ENCODE results near the gene ADCYAP1R1.

ADCYAP1R1 gene

GRCh38 chr7:31092606-31093005 is 40.5 kb downstream of the ADCYAP1R1 start:
- DNase-seq = no peak

GRCh38 chr7:31093282-31093681 is 41.2 kb downstream of the ADCYAP1R1 start:
- no peak for DNase-seq

GRCh38 chr7:31094271-31094670 is 42.2 kb downstream of the ADCYAP1R1 start:
- no peak for DNase-seq

- DNase-seq = no peak
Measured at GRCh38 chr7:31095286-31096197, 43.4 kb downstream of the ADCYAP1R1 start.

GRCh38 chr7:31096198-31096876 is 44.2 kb downstream of the ADCYAP1R1 start:
- DNase-seq = no peak

- DNase-seq = no peak
Measured at GRCh38 chr7:31096877-31097258, 44.8 kb downstream of the ADCYAP1R1 start.

GRCh38 chr7:31098642-31099360 is 46.7 kb downstream of the ADCYAP1R1 start:
- no peak for DNase-seq

- DNase-seq = no peak
Measured at GRCh38 chr7:31099451-31100444, 47.6 kb downstream of the ADCYAP1R1 start.

GRCh38 chr7:31100445-31100844 is 48.3 kb downstream of the ADCYAP1R1 start:
- no peak for DNase-seq

GRCh38 chr7:31100871-31101270 is 48.8 kb downstream of the ADCYAP1R1 start:
- no peak for DNase-seq

- no peak for DNase-seq
Measured at GRCh38 chr7:31101544-31101943, 49.4 kb downstream of the ADCYAP1R1 start.

GRCh38 chr7:31102151-31102972 is 50.3 kb downstream of the ADCYAP1R1 start:
- no peak for DNase-seq

- DNase-seq = no peak
Measured at GRCh38 chr7:31102973-31103850, 51.1 kb downstream of the ADCYAP1R1 start.

GRCh38 chr7:31104361-31105255 is 52.5 kb downstream of the ADCYAP1R1 start:
- DNase-seq = no peak

- DNase-seq = no peak
Measured at GRCh38 chr7:31105256-31105950, 53.3 kb downstream of the ADCYAP1R1 start.

GRCh38 chr7:31106303-31107105 is 54.4 kb downstream of the ADCYAP1R1 start:
- DNase-seq = no peak
